Astrocyte (in vitro differentiated cells and primary cell): ENCODE measurements around the gene SHROOM2. TPM values are rescaled to one million over a fixed set of nuclear protein-coding genes. Genes with fewer than 3 reads are reported as not detected.
A peak's percentile ranks its signal among the peaks of the same experiment; 100 is the strongest.

ENCODE experiments used
- DNase-seq: peaks from one replicate; pipeline ENCODE4 v3.0.0-alpha.2; 2010; ENCODE audit warnings: low read depth
- FAIRE-seq: peaks from 2 replicates; lab custom pipeline; 2011; peaks lifted over from hg19 to GRCh38; lab: Jason Lieb, UNC
- H2AFZ ChIP-seq: 2 replicates; pipeline ENCODE4 v1.6.0; 2012; ENCODE audit warnings: low read depth, low read length, inconsistent platforms
- H3K27ac ChIP-seq: 2 replicates; pipeline ENCODE4 v1.5.1; 2011; ENCODE audit warnings: low read depth, low read length, inconsistent platforms
- H3K27me3 ChIP-seq: 2 replicates; pipeline ENCODE4 v1.6.0; 2011; ENCODE audit warnings: low read length, inconsistent platforms; ENCODE audit not compliant: insufficient read depth
- H3K36me3 ChIP-seq: 2 replicates; pipeline ENCODE4 v1.5.1; 2011; ENCODE audit warnings: low read length, inconsistent platforms; ENCODE audit not compliant: insufficient read depth
- H3K4me1 ChIP-seq: 2 replicates; pipeline ENCODE4 v1.5.1; 2011; ENCODE audit warnings: low read length, inconsistent platforms; ENCODE audit not compliant: insufficient read depth
- H3K4me2 ChIP-seq: 2 replicates; pipeline ENCODE4 v1.6.0; 2012; ENCODE audit warnings: low read length, inconsistent platforms
- H3K4me3 ChIP-seq: 2 replicates; pipeline ENCODE4 v1.5.1; 2011; ENCODE audit warnings: low read depth, mild to moderate bottlenecking, low read length, inconsistent platforms; ENCODE audit not compliant: insufficient read depth
- H3K79me2 ChIP-seq: 2 replicates; pipeline ENCODE4 v1.6.0; 2012; ENCODE audit warnings: mild to moderate bottlenecking, low read length, inconsistent platforms; ENCODE audit not compliant: insufficient read depth
- H3K9ac ChIP-seq: 2 replicates; pipeline ENCODE4 v1.6.0; 2012; ENCODE audit warnings: mild to moderate bottlenecking, low read length, inconsistent platforms
- H3K9me3 ChIP-seq: 2 replicates; pipeline ENCODE4 v1.5.1; 2012; ENCODE audit warnings: low read depth, mild to moderate bottlenecking, low read length, inconsistent platforms; ENCODE audit not compliant: insufficient read depth
- H4K20me1 ChIP-seq: 2 replicates; pipeline ENCODE4 v1.6.0; 2012; ENCODE audit warnings: low read length, inconsistent platforms; ENCODE audit not compliant: insufficient read depth
- H3K27ac Mint-ChIP-seq: one replicate; pipeline ENCODE4 v1.8.0; 2021; ENCODE audit warnings: mild to moderate bottlenecking, mixed read lengths; ENCODE audit not compliant: unreplicated experiment
- H3K27me3 Mint-ChIP-seq: one replicate; pipeline ENCODE4 v1.8.0; 2021; ENCODE audit warnings: low read depth, mixed read lengths; ENCODE audit not compliant: unreplicated experiment
- H3K36me3 Mint-ChIP-seq: one replicate; pipeline ENCODE4 v1.8.0; 2021; ENCODE audit warnings: low read depth, mixed read lengths; ENCODE audit not compliant: unreplicated experiment
- H3K4me1 Mint-ChIP-seq: one replicate; pipeline ENCODE4 v1.8.0; 2021; ENCODE audit warnings: low read depth, mixed read lengths; ENCODE audit not compliant: unreplicated experiment
- H3K4me3 Mint-ChIP-seq: one replicate; pipeline ENCODE4 v1.8.0; 2021; ENCODE audit warnings: mild to moderate bottlenecking, moderate library complexity, mixed read lengths; ENCODE audit not compliant: unreplicated experiment
- H3K9me3 Mint-ChIP-seq: one replicate; pipeline ENCODE4 v1.8.0; 2021; ENCODE audit warnings: mild to moderate bottlenecking, mixed read lengths; ENCODE audit not compliant: unreplicated experiment
- CTCF ChIP-seq: IDR thresholded peaks from 2 replicates; pipeline ENCODE4 v1.5.1; 2011; ENCODE audit warnings: low read depth, mild to moderate bottlenecking, inconsistent platforms, low read length, moderate library complexity; ENCODE audit not compliant: insufficient read depth
- EZH2 ChIP-seq: IDR thresholded peaks from 2 replicates; pipeline ENCODE4 v1.6.1; 2012; ENCODE audit warnings: mild to moderate bottlenecking, low read length, inconsistent platforms; ENCODE audit not compliant: insufficient read depth
- total RNA-seq: library from RNA; stranded (reverse); gene quantifications from 2 replicates; pipeline ENCODE4 v1.2.1, GENCODE V29; 2021

SHROOM2 gene
- total RNA-seq, 1 donor from 2014 or later, result 15.9 TPM

- Histone ChIP-seq H3K36me3 (no peaks in the 10 kb centered on the region), H4K20me1 (no peaks in the 10 kb centered on the region), H3K4me3 (no peak overlapping the region), H3K9me3 (no peaks in the 10 kb centered on the region), H2AFZ (no peak overlapping the region), H3K4me2 (no peak overlapping the region), H3K27ac (no peak overlapping the region), H3K27me3 (no peaks in the 10 kb centered on the region), H3K9ac (no peak overlapping the region), H3K79me2 (no peaks in the 10 kb centered on the region), H3K4me1 (peaks cover under 1% of the 10 kb centered on the region)
- H3K27me3 Mint-ChIP-seq, result no peaks in the 10 kb centered on the region
- DNase-seq (no peak), FAIRE-seq (no peak)
- peaks cover 10% of the 10 kb centered on the region for H3K36me3 Mint-ChIP-seq
- TF ChIP-seq CTCF (no peak), EZH2 (no peak)
- H3K9me3 Mint-ChIP-seq, result no peaks in the 10 kb centered on the region
- no peak overlapping the region for H3K4me3 Mint-ChIP-seq
- H3K27ac Mint-ChIP-seq, result peak overlapping the region; percentile 47
- no peaks in the 10 kb centered on the region for H3K4me1 Mint-ChIP-seq
Observed at GRCh38 chrX:9935436-9935835, 149.2 kb downstream of the SHROOM2 start.

DNA sequence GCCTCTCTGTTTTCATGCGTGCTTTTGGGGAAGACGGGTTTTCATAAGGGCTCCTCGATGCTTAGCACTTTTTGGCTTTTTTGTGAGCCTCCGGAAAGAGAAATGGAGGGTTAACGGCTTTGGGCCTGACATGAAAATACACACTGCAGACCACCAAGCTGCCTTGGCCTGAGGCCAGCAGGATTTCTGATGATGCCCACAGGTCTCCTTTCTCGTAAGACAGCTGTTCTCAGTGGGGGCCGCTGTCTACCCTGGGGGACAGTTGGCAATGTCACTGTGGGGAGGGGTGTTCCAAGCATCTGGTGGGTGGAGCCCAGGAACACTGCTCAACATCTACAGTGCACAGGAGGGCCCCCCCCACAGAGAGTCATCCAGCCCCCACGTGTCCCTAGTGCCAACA lies 151.5 kb downstream of the SHROOM2 start:
- Mint-ChIP-seq H3K27me3 (no peaks in the 10 kb centered on the region), H3K4me3 (no peak overlapping the region), H3K36me3 (peaks cover 15% of the 10 kb centered on the region), H3K4me1 (no peaks in the 10 kb centered on the region), H3K9me3 (no peaks in the 10 kb centered on the region), H3K27ac (no peak overlapping the region)
- Histone ChIP-seq H3K4me3 (no peak overlapping the region), H3K36me3 (no peaks in the 10 kb centered on the region), H3K4me2 (no peak overlapping the region), H4K20me1 (peaks cover 3% of the 10 kb centered on the region), H3K79me2 (no peaks in the 10 kb centered on the region), H3K4me1 (peaks cover 5% of the 10 kb centered on the region), H3K27ac (no peak overlapping the region), H3K27me3 (no peaks in the 10 kb centered on the region), H3K9ac (no peak overlapping the region), H3K9me3 (no peaks in the 10 kb centered on the region), H2AFZ (no peak overlapping the region)
- FAIRE-seq, result no peak
- DNase-seq, result no peak
- no peak for TF ChIP-seq EZH2
- TF ChIP-seq CTCF, result no peak

GRCh38 chrX:9938516-9938915 lies 152.3 kb downstream of the SHROOM2 start:
- H3K4me3 ChIP-seq, result no peak overlapping the region
- no peak overlapping the region for H2AFZ ChIP-seq
- H3K79me2 ChIP-seq, result no peaks in the 10 kb centered on the region
- H3K27me3 ChIP-seq, result no peaks in the 10 kb centered on the region
- H3K27ac Mint-ChIP-seq, result no peak overlapping the region
- no peaks in the 10 kb centered on the region for H3K9me3 Mint-ChIP-seq
- no peak for TF ChIP-seq CTCF
- TF ChIP-seq EZH2, result no peak
- no peak overlapping the region for H3K4me2 ChIP-seq
- H3K4me3 Mint-ChIP-seq, result no peak overlapping the region
- no peaks in the 10 kb centered on the region for H3K36me3 ChIP-seq
- peaks cover 16% of the 10 kb centered on the region for H3K36me3 Mint-ChIP-seq
- DNase-seq (no peak), FAIRE-seq (no peak)
- H3K4me1 Mint-ChIP-seq, result no peaks in the 10 kb centered on the region
- no peak overlapping the region for H3K27ac ChIP-seq
- H3K9me3 ChIP-seq, result no peaks in the 10 kb centered on the region
- no peak overlapping the region for H3K9ac ChIP-seq
- no peaks in the 10 kb centered on the region for H3K27me3 Mint-ChIP-seq
- peaks cover 5% of the 10 kb centered on the region for H3K4me1 ChIP-seq
- peaks cover 3% of the 10 kb centered on the region for H4K20me1 ChIP-seq
